MM.1S (cell line): Measurements from ENCODE around the gene CHD9NB.

Source experiments
- EZH2phosphoT487 ChIP-seq: fragments of 300-600 bp; sonication (generic); IDR thresholded peaks from 2 replicates; pipeline ENCODE4 v1.6.1; 2018; ENCODE audit warnings: antibody characterized with exemption, low read length
- TF ChIP-seq, protein P1 (sequence below): fragments of 300-600 bp; sonication (generic); IDR thresholded peaks from 2 replicates; pipeline ENCODE4 v1.5.1; 2016; ENCODE audit warnings: antibody characterized with exemption, low read length, mixed read lengths

DNA sequence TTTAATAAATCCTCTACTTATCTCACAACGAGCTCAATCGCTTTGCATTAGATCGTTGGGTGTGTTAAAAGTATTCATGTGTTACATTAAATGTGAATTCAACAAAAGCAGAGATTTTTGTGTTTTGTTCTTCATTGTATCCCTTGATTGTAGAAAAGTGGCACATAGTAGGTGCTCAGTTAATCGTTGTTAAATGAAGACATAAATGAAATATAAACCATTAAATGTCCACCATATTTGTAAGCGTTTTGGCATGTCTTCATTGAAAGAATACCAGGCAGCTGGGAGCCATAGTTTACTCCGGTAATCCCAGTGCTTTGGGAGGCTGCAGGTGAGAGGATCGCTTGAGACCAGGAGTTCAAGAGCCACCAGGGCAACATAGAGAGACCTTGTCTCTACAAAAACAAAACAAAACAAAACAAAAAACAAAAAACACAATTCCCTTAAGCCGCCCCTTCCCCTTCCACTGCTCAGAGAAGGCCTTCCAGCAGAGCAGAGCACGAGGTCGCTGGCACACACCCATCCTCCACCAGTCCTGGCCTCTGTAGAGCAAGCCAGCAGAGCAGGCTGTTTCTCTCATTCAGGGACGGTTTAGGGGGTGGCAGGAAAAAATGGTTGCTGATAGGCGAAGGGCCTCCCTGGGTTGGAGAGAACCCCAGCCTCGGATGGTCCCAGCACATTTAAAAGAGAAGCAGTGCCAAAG is 1.4 kb upstream of the CHD9NB start:
- TF ChIP-seq, protein P1, sequence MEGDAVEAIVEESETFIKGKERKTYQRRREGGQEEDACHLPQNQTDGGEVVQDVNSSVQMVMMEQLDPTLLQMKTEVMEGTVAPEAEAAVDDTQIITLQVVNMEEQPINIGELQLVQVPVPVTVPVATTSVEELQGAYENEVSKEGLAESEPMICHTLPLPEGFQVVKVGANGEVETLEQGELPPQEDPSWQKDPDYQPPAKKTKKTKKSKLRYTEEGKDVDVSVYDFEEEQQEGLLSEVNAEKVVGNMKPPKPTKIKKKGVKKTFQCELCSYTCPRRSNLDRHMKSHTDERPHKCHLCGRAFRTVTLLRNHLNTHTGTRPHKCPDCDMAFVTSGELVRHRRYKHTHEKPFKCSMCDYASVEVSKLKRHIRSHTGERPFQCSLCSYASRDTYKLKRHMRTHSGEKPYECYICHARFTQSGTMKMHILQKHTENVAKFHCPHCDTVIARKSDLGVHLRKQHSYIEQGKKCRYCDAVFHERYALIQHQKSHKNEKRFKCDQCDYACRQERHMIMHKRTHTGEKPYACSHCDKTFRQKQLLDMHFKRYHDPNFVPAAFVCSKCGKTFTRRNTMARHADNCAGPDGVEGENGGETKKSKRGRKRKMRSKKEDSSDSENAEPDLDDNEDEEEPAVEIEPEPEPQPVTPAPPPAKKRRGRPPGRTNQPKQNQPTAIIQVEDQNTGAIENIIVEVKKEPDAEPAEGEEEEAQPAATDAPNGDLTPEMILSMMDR, result no peak
- TF ChIP-seq EZH2phosphoT487, result no peak
